SK-N-SH treated with all-trans-retinoic acid at 6 μM for 48 hours (cell line): ENCODE data around the gene MYPN.

Experiments used
- ATAC-seq: fragments of 200-7000 bp; cut with Tn5 transposase; 3 replicates; pipeline ENCODE4 v1.9.1; 2020; ENCODE audit warnings: mild to moderate bottlenecking, moderate library complexity
- ARNTL ChIP-seq: fragments of 450-650 bp; formaldehyde crosslinking; IDR thresholded peaks from 2 replicates; pipeline ENCODE4 v1.5.0; 2020; ENCODE audit warnings: low read depth, mild to moderate bottlenecking, moderate library complexity, borderline replicate concordance
- BACH2 ChIP-seq: fragments of 250-450 bp; sonication (Bioruptor Pico); IDR thresholded peaks from 2 replicates; pipeline ENCODE4 v1.9.0; 2021; ENCODE audit warnings: mild to moderate bottlenecking, borderline replicate concordance
- CREB5 ChIP-seq: fragments of 250-450 bp; sonication (Bioruptor Pico); IDR thresholded peaks from 2 replicates; pipeline ENCODE4 v1.5.1; 2020; ENCODE audit warnings: low read depth, mild to moderate bottlenecking, moderate library complexity
- CSDC2 ChIP-seq: fragments of 250-450 bp; sonication (Bioruptor Pico); IDR thresholded peaks from 2 replicates; pipeline ENCODE4 v1.5.0; 2020; ENCODE audit warnings: mild to moderate bottlenecking, moderate library complexity
- CSRNP3 ChIP-seq: fragments of 250-450 bp; sonication (Bioruptor Pico); IDR thresholded peaks from 2 replicates; pipeline ENCODE4 v1.5.1; 2021; ENCODE audit warnings: mild to moderate bottlenecking, moderate library complexity
- ESRRG ChIP-seq: fragments of 250-450 bp; sonication (Bioruptor Pico); IDR thresholded peaks from 2 replicates; pipeline ENCODE4 v1.6.1; 2021; ENCODE audit warnings: mild to moderate bottlenecking
- GLIS3 ChIP-seq: fragments of 250-450 bp; sonication (Bioruptor Pico); IDR thresholded peaks from 2 replicates; pipeline ENCODE4 v1.5.0; 2020; ENCODE audit warnings: mild to moderate bottlenecking, moderate library complexity
- ISL1 ChIP-seq: fragments of 250-450 bp; sonication (Bioruptor Pico); IDR thresholded peaks from 2 replicates; pipeline ENCODE4 v2.1.2; 2022; ENCODE audit warnings: mild to moderate bottlenecking, moderate library complexity
- OSR1 ChIP-seq: fragments of 250-450 bp; sonication (Bioruptor Pico); IDR thresholded peaks from 2 replicates; pipeline ENCODE4 v1.8.0; 2022; ENCODE audit warnings: moderate library complexity, mild to moderate bottlenecking, inconsistent platforms
- PPARA ChIP-seq: fragments of 250-450 bp; sonication (Bioruptor Pico); IDR thresholded peaks from 2 replicates; pipeline ENCODE4 v1.5.0; 2020; ENCODE audit warnings: mild to moderate bottlenecking, borderline replicate concordance
- RARB ChIP-seq: fragments of 250-450 bp; sonication (Bioruptor Pico); IDR thresholded peaks from 2 replicates; pipeline ENCODE4 v1.8.0; 2021; ENCODE audit warnings: mild to moderate bottlenecking, moderate library complexity
- SNAI2 ChIP-seq: fragments of 250-450 bp; sonication (Bioruptor Pico); IDR thresholded peaks from 2 replicates; pipeline ENCODE4 v1.5.0; 2020; ENCODE audit warnings: mild to moderate bottlenecking, moderate library complexity
- TCF4 ChIP-seq: fragments of 250-450 bp; sonication (Bioruptor Pico); IDR thresholded peaks from 2 replicates; pipeline ENCODE4 v1.8.0; 2021; ENCODE audit warnings: mild to moderate bottlenecking, moderate library complexity, borderline replicate concordance
- TOX ChIP-seq: fragments of 250-450 bp; sonication (Bioruptor Pico); IDR thresholded peaks from 2 replicates; pipeline ENCODE4 v1.8.0; 2021; ENCODE audit warnings: mild to moderate bottlenecking, moderate library complexity, borderline replicate concordance
- TSHZ2 ChIP-seq: fragments of 250-450 bp; sonication (Bioruptor Pico); IDR thresholded peaks from 2 replicates; pipeline ENCODE4 v1.5.0; 2020; ENCODE audit warnings: mild to moderate bottlenecking, moderate library complexity
- ZC3H10 ChIP-seq: fragments of 250-450 bp; sonication (Bioruptor Pico); IDR thresholded peaks from 2 replicates; pipeline ENCODE4 v1.5.1; 2021; ENCODE audit warnings: mild to moderate bottlenecking, moderate library complexity
- ZFP3 ChIP-seq: fragments of 250-450 bp; sonication (Bioruptor Pico); IDR thresholded peaks from 2 replicates; pipeline ENCODE4 v1.5.0; 2020; ENCODE audit warnings: mild to moderate bottlenecking, moderate library complexity
- ZFP30 ChIP-seq: fragments of 450-650 bp; formaldehyde crosslinking; IDR thresholded peaks from 2 replicates; pipeline ENCODE4 v1.5.0; 2022; ENCODE audit warnings: mild to moderate bottlenecking, moderate library complexity
- ZNF565 ChIP-seq: fragments of 450-650 bp; formaldehyde crosslinking; conservative IDR thresholded peaks from 2 replicates; pipeline ENCODE4 v1.5.0; 2020; ENCODE audit warnings: low read depth, mild to moderate bottlenecking, moderate library complexity
- ZNF70 ChIP-seq: fragments of 450-650 bp; formaldehyde crosslinking; IDR thresholded peaks from 2 replicates; pipeline ENCODE4 v1.5.0; 2020; ENCODE audit warnings: mild to moderate bottlenecking, moderate library complexity
- ZNF8 ChIP-seq: fragments of 450-650 bp; formaldehyde crosslinking; IDR thresholded peaks from 2 replicates; pipeline ENCODE4 v1.5.0; 2020; ENCODE audit warnings: mild to moderate bottlenecking, moderate library complexity
- TF ChIP-seq, protein P1 (sequence below): fragments of 250-450 bp; sonication (Bioruptor Pico); IDR thresholded peaks from 2 replicates; pipeline ENCODE4 v1.8.0; 2020; ENCODE audit warnings: mild to moderate bottlenecking, moderate library complexity, borderline replicate concordance
- TF ChIP-seq, protein P2 (sequence below): fragments of 250-450 bp; sonication (Bioruptor Pico); IDR thresholded peaks from 2 replicates; pipeline ENCODE4 v1.8.0; 2021; ENCODE audit warnings: low read depth, mild to moderate bottlenecking, moderate library complexity, borderline replicate concordance

MYPN gene

DNA sequence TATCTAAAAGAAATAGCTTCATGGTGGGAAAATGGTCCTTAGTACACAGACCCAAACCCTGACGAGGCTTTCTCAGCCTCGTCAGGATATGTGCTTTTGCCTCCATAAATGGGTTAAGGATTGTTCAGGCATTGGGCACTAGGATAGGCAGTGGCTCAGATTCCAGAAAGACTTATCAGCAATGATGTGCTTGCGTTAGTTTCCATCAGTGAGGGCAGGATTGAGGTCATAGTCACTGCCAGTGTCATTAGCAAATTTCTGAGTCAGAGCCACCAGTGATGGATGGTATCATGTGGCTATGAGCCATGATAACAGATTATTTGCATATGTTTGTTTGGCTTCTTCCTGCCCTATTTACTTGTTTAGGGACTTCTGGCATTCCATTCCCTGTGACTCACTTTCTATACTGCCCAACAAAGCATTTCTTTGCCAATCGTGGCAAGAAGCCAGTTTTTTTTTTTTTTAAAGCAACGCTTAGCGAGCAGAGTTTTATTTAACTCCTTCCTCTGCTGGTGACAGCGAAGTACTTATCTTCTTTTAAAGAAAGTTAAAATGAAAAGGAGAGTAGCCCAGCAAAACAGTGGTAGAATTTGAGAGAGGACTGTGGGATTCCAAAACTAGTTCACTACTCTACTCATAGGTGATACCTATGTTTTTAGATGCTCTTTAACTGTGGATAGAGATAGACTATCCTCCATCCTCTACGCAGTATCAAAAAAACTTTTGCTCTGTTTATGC, 44.4 kb downstream of the MYPN start:
- peak; percentile 95 for ATAC-seq
- TF ChIP-seq OSR1 (CRISPR knock-in tag) (no peak), TSHZ2 (CRISPR knock-in tag) (no peak), CREB5 (CRISPR knock-in tag) (peak; percentile 69; the same call in 1 of the 2 replicates), SNAI2 (CRISPR knock-in tag) (peak; percentile 66; the same call in 1 of the 2 replicates), CSDC2 (CRISPR knock-in tag) (no peak), PPARA (CRISPR knock-in tag) (no peak), ZC3H10 (CRISPR knock-in tag) (peak; percentile 97), ESRRG (no peak), RARB (CRISPR knock-in tag) (0 out of 2 replicates have a peak, but pooled peaks have one; percentile 35), ZNF8 (CRISPR knock-in tag) (no peak), ZNF70 (CRISPR knock-in tag) (no peak), BACH2 (CRISPR knock-in tag) (no peak), TOX (CRISPR knock-in tag) (peak; percentile 98), ISL1 (CRISPR knock-in tag) (peak; percentile 76), ZFP30 (no peak), ARNTL (CRISPR knock-in tag) (no peak), CSRNP3 (no peak; the same call in 1 of the 2 replicates), ZFP3 (CRISPR knock-in tag) (peak; percentile 75; the same call in 1 of the 2 replicates), TCF4 (CRISPR knock-in tag) (0 out of 2 replicates have a peak, but pooled peaks have one; percentile 17), ZNF565 (no peak), GLIS3 (no peak)
- TF ChIP-seq, protein P1, sequence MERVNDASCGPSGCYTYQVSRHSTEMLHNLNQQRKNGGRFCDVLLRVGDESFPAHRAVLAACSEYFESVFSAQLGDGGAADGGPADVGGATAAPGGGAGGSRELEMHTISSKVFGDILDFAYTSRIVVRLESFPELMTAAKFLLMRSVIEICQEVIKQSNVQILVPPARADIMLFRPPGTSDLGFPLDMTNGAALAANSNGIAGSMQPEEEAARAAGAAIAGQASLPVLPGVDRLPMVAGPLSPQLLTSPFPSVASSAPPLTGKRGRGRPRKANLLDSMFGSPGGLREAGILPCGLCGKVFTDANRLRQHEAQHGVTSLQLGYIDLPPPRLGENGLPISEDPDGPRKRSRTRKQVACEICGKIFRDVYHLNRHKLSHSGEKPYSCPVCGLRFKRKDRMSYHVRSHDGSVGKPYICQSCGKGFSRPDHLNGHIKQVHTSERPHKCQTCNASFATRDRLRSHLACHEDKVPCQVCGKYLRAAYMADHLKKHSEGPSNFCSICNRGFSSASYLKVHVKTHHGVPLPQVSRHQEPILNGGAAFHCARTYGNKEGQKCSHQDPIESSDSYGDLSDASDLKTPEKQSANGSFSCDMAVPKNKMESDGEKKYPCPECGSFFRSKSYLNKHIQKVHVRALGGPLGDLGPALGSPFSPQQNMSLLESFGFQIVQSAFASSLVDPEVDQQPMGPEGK (CRISPR knock-in tag) = no peak
- TF ChIP-seq, protein P2, sequence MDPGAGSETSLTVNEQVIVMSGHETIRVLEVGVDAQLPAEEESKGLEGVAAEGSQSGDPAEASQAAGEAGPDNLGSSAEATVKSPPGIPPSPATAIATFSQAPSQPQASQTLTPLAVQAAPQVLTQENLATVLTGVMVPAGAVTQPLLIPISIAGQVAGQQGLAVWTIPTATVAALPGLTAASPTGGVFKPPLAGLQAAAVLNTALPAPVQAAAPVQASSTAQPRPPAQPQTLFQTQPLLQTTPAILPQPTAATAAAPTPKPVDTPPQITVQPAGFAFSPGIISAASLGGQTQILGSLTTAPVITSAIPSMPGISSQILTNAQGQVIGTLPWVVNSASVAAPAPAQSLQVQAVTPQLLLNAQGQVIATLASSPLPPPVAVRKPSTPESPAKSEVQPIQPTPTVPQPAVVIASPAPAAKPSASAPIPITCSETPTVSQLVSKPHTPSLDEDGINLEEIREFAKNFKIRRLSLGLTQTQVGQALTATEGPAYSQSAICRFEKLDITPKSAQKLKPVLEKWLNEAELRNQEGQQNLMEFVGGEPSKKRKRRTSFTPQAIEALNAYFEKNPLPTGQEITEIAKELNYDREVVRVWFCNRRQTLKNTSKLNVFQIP (CRISPR knock-in tag) = no peak

- TF ChIP-seq GLIS3 = no peak
- TF ChIP-seq RARB (CRISPR knock-in tag) = no peak
- no peak for TF ChIP-seq PPARA (CRISPR knock-in tag)
- TF ChIP-seq BACH2 (CRISPR knock-in tag) = no peak
- TF ChIP-seq TCF4 (CRISPR knock-in tag) = no peak
- TF ChIP-seq, protein P1 (CRISPR knock-in tag) = no peak
- no peak for TF ChIP-seq ISL1 (CRISPR knock-in tag)
- TF ChIP-seq SNAI2 (CRISPR knock-in tag) = no peak
- no peak for TF ChIP-seq ZNF565
- no peak for TF ChIP-seq CREB5 (CRISPR knock-in tag)
- no peak for TF ChIP-seq CSRNP3
- no peak for TF ChIP-seq ZFP30
- TF ChIP-seq ZFP3 (CRISPR knock-in tag) = no peak
- peak; percentile 50 for ATAC-seq
These were observed 44.9 kb downstream of the MYPN start for GRCh38 chr10:68154211-68154497.
